GM19463 (cell line): ENCODE measurements around the gene TERB2.
"Not testable (repeated sequence)": the region's sequence is repeated elsewhere in the genome, so short reads cannot be mapped to it uniquely, and the experiment has no call there.

ENCODE experiments used
- ATAC-seq: cut with Tn5 transposase; IDR thresholded peaks from one replicate; pipeline ENCODE4 v1.9.1; 2021; ENCODE audit warnings: mild to moderate bottlenecking, moderate library complexity; ENCODE audit not compliant: unreplicated experiment

TERB2 gene

GRCh38 chr15:44956388-44956787 is at the start of gene TERB2:
TSS of gene TERB2 (plus strand) at chr15:44956687. CDS start at chr15:44956719, 32 bp downstream.
- no peak for ATAC-seq

GRCh38 chr15:44909423-44909822 is 47.1 kb upstream of the TERB2 start:
- no peak for ATAC-seq

GRCh38 chr15:44910981-44911625 is 45.4 kb upstream of the TERB2 start:
- ATAC-seq: no peak

- ATAC-seq: not testable (repeated sequence)
These were observed 44.3 kb upstream of the TERB2 start for GRCh38 chr15:44912186-44912585.

GRCh38 chr15:44912974-44913448 is 43.5 kb upstream of the TERB2 start:
- not testable (repeated sequence) for ATAC-seq

- no peak for ATAC-seq
These were observed 38.4 kb upstream of the TERB2 start for GRCh38 chr15:44918136-44918535.

GRCh38 chr15:44928658-44929057 is 27.8 kb upstream of the TERB2 start:
- ATAC-seq: not testable (repeated sequence)

- not testable (repeated sequence) for ATAC-seq
These were observed 26.2 kb upstream of the TERB2 start for GRCh38 chr15:44930283-44930682.

- not testable (repeated sequence) for ATAC-seq
These were observed 1.8 kb downstream of the TERB2 start for GRCh38 chr15:44958302-44958701.

GRCh38 chr15:44968475-44968874 is 12.0 kb downstream of the TERB2 start:
- ATAC-seq: no peak

- ATAC-seq: no peak
These were observed 14.5 kb downstream of the TERB2 start for GRCh38 chr15:44971036-44971435.

- not testable (repeated sequence) for ATAC-seq
These were observed 19.7 kb downstream of the TERB2 start for GRCh38 chr15:44976183-44976582.

GRCh38 chr15:44977781-44978180 is 21.3 kb downstream of the TERB2 start:
- not testable (repeated sequence) for ATAC-seq

GRCh38 chr15:44979617-44980339 is 23.3 kb downstream of the TERB2 start:
- ATAC-seq: not testable (repeated sequence)

- not testable (repeated sequence) for ATAC-seq
These were observed 27.7 kb downstream of the TERB2 start for GRCh38 chr15:44984144-44984543.

GRCh38 chr15:44986346-44987055 is 30.0 kb downstream of the TERB2 start:
- ATAC-seq: not testable (repeated sequence)

- ATAC-seq: not testable (repeated sequence)
These were observed 31.2 kb downstream of the TERB2 start for GRCh38 chr15:44987711-44988110.

- ATAC-seq: not testable (repeated sequence)
These were observed 31.8 kb downstream of the TERB2 start for GRCh38 chr15:44988184-44988869.

GRCh38 chr15:44988870-44989219 is 32.4 kb downstream of the TERB2 start:
- not testable (repeated sequence) for ATAC-seq

- not testable (repeated sequence) for ATAC-seq
These were observed 41.1 kb downstream of the TERB2 start for GRCh38 chr15:44997632-44998031.

- no peak for ATAC-seq
These were observed 42.6 kb downstream of the TERB2 start for GRCh38 chr15:44999105-44999504.
